Effector memory CD8-positive, alpha-beta T cell (primary cell): ENCODE measurements around the gene NCL.

Experiments
- ATAC-seq: fragments of 150-1000 bp; cut with Tn5 transposase; replicated peaks from 2 replicates; pipeline ENCODE4 v1.10.0; 2021; ENCODE audit warnings: mild to moderate bottlenecking, moderate library complexity
- DNase-seq, 3 experiments: peaks; one replicate each; pipeline ENCODE4 v3.0.0; 2021
- H3K27ac Mint-ChIP-seq, 2 donors: one replicate each; pipeline ENCODE4 v1.8.0; 2022; ENCODE audit warnings: mild to moderate bottlenecking in 2 of 2, mixed read lengths in 2 of 2, moderate library complexity in 2 of 2
- H3K27me3 Mint-ChIP-seq, 2 donors: one replicate each; pipeline ENCODE4 v1.8.0; 2022; ENCODE audit warnings: mixed read lengths in 2 of 2
- H3K36me3 Mint-ChIP-seq: one replicate; pipeline ENCODE4 v1.8.0; 2022; ENCODE audit warnings: mild to moderate bottlenecking, moderate library complexity, mixed read lengths; ENCODE audit not compliant: insufficient read depth
- H3K4me1 Mint-ChIP-seq, 2 donors: one replicate each; pipeline ENCODE4 v1.8.0; 2022; ENCODE audit warnings: low read depth in 2 of 2, mixed read lengths in 2 of 2
- H3K4me3 Mint-ChIP-seq, 2 donors: one replicate each; pipeline ENCODE4 v1.8.0; 2022; ENCODE audit warnings: mild to moderate bottlenecking in 2 of 2, mixed read lengths in 2 of 2, moderate library complexity in 2 of 2
- H3K9me3 Mint-ChIP-seq, 2 donors: one replicate each; pipeline ENCODE4 v1.8.0; 2022; ENCODE audit warnings: mixed read lengths in 2 of 2
- total RNA-seq, 9 experiments: gene quantifications; one replicate each; lab custom pipeline; 2026; lab: John Stamatoyannopoulos, UW

Gene NCL, protein sequence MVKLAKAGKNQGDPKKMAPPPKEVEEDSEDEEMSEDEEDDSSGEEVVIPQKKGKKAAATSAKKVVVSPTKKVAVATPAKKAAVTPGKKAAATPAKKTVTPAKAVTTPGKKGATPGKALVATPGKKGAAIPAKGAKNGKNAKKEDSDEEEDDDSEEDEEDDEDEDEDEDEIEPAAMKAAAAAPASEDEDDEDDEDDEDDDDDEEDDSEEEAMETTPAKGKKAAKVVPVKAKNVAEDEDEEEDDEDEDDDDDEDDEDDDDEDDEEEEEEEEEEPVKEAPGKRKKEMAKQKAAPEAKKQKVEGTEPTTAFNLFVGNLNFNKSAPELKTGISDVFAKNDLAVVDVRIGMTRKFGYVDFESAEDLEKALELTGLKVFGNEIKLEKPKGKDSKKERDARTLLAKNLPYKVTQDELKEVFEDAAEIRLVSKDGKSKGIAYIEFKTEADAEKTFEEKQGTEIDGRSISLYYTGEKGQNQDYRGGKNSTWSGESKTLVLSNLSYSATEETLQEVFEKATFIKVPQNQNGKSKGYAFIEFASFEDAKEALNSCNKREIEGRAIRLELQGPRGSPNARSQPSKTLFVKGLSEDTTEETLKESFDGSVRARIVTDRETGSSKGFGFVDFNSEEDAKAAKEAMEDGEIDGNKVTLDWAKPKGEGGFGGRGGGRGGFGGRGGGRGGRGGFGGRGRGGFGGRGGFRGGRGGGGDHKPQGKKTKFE
- total RNA-seq: 347 to 1,953 (median 892) reads per million in 9 experiments

DNA sequence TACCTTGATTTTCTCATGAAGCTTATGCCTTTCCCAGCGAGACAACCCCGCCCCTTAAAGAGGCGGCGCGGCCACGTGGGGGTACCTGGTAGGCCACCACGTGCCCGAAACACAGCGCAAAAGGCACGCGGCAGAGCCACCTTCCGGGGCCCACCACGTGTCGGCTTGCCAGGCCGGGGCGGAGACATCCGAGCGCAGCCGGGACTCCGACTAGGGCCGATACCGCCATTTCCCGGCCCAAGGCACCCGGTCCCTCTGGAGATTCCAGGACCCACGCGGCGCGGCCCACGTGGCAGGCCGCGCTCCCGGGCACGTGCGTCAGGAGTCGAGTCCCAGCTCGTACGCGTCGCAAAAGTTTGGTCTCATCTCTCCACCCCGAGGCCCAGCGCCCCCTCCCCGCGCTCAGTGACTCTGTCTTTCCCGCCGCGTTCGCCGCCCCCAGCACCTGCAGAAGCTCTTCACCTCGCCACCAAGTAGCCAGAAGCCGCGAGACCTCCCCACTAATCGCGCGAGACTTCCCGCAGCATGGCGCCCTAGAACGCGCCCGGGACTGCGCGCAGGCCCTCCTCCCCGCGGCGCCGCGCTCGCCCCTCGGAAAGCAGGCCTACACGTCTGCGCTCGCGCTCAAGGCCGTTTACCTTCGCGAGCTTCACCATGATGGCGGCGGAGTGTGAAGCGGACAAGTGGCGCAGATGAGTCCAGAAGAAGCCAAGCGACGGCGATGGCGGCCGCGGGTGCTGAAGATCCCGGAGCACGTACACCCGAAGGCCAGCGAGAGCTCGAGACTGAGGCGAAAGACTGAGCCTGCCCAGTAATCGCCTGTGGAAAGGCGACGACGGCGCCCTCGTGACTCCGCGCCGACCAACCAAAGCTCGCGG lies at the start of gene NCL:
Gene NCL (minus strand): TSS at position 787 of the 878 bp plus-strand sequence. CDS start 131 bp downstream, at position 656.
- Mint-ChIP-seq H3K4me3 (peak within 1 kb of the TSS; percentile 89 to 91), H3K27ac (peak within 1 kb of the TSS; percentile 99), H3K36me3 (peaks cover 63% of the 10 kb centered on the region), H3K27me3 (no peaks in the 10 kb centered on the region), H3K9me3 (no peaks in the 10 kb centered on the region), H3K4me1 (peaks cover 40 to 41% of the 10 kb centered on the region in 2 donors)
- ATAC-seq (peak; percentile 63), DNase-seq (peak; percentile 83 to 86 (median 85))

DNA sequence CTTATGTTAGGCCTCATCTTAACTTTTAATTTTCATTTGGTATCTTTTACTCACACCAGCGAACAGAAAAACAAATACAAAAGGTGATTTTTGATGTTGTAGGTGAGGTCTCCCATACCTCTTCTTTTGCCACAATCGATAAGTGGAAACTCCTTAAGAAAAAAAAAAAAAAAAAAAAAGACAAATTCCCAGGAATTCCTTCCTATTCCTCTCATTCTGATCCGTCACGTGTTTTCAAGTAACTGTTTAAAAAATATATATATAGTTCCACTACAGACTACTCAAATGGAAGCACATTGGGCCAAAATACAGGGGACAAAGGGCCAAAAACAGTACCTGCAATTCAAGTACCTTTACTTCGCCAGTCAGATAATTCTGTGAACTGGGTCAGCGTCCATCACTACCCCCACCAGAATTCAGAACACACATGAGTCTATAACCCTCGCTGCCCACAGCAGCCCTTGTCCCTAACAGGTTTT lies 49.5 kb upstream of the NCL start:
- peak overlapping the region; percentile 90 to 95 for H3K27ac Mint-ChIP-seq
- H3K36me3 Mint-ChIP-seq: peaks cover 15% of the 10 kb centered on the region
- no peaks in the 10 kb centered on the region for H3K9me3 Mint-ChIP-seq
- H3K4me1 Mint-ChIP-seq: peaks cover 8 to 17% of the 10 kb centered on the region in 2 donors
- peak overlapping the region; percentile 81 to 82 for H3K4me3 Mint-ChIP-seq
- no peak for ATAC-seq
- DNase-seq: no peak
- no peaks in the 10 kb centered on the region for H3K27me3 Mint-ChIP-seq

DNA sequence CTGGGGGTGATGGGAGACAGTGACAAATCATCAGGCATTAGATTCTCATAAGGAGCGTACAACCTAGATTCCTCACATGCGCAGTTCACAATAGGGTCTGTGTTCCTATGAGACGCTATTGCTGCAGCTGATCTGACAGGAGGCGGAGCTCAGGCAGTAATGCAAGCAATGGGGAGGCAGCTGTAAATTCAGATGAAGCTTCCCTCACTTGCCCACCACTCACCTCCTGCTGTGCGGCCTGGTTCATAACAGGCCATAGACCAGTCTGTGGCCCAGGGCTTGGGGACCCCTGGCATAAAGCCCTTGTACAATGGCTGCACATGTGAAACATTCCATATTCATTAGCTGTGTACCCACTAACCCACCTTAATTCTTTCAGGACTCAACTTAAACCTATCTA lies 47.9 kb upstream of the NCL start:
- H3K36me3 Mint-ChIP-seq: peaks cover 15% of the 10 kb centered on the region
- no peak for ATAC-seq
- no peaks in the 10 kb centered on the region for H3K9me3 Mint-ChIP-seq
- H3K27ac Mint-ChIP-seq: peak overlapping the region in 1 of 2 donors; percentile 35
- peaks cover 2 to 11% of the 10 kb centered on the region in 2 donors for H3K4me1 Mint-ChIP-seq
- no peaks in the 10 kb centered on the region for H3K27me3 Mint-ChIP-seq
- DNase-seq: no peak
- H3K4me3 Mint-ChIP-seq: no peak overlapping the region

DNA sequence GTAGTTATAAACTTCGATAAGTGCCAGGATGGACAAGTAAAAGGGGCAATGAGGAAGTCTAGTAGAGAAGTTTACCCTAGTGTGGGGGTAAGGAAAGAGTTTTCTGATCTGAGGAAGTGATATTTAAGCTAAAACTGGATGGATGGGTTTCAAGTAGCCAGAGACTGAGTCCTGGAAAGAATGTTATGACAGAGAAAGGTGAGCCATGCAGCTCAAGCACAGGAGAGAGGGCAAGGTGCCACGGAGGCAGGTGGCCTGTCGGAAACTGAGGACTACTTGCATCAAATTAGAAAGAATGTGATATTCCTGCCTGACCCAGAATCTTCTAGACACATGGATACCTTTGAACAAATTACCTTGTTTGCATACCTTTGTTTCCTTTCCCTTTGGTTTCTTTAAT lies 39.5 kb upstream of the NCL start:
- DNase-seq: no peak
- no peak for ATAC-seq
- no peaks in the 10 kb centered on the region for H3K27me3 Mint-ChIP-seq
- no peaks in the 10 kb centered on the region for H3K4me1 Mint-ChIP-seq
- H3K4me3 Mint-ChIP-seq: no peak overlapping the region
- no peak overlapping the region for H3K27ac Mint-ChIP-seq
- H3K36me3 Mint-ChIP-seq: no peaks in the 10 kb centered on the region
- no peaks in the 10 kb centered on the region for H3K9me3 Mint-ChIP-seq

DNA sequence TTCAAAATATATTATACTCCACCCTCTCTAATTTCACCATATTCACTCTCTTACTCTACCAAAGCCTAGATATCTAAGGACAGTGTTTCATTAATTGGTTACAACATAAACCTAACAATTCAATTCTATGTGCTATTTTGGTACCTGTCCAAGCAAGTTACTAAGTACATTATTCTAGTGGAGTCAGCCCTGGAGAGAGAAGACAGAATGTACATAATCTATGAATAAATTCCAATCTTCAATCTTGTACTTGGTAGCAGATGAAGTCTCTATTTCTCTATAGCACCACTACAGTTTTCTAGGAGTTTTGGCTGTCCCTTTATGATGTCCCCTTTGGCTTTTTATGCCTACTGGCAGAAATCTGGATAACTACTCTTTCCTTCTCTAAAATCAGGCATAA lies 38.3 kb upstream of the NCL start:
- no peak for ATAC-seq
- H3K27me3 Mint-ChIP-seq: no peaks in the 10 kb centered on the region
- H3K4me1 Mint-ChIP-seq: no peaks in the 10 kb centered on the region
- no peak for DNase-seq
- H3K9me3 Mint-ChIP-seq: no peaks in the 10 kb centered on the region
- H3K27ac Mint-ChIP-seq: no peak overlapping the region
- no peak overlapping the region for H3K4me3 Mint-ChIP-seq
- H3K36me3 Mint-ChIP-seq: no peaks in the 10 kb centered on the region

DNA sequence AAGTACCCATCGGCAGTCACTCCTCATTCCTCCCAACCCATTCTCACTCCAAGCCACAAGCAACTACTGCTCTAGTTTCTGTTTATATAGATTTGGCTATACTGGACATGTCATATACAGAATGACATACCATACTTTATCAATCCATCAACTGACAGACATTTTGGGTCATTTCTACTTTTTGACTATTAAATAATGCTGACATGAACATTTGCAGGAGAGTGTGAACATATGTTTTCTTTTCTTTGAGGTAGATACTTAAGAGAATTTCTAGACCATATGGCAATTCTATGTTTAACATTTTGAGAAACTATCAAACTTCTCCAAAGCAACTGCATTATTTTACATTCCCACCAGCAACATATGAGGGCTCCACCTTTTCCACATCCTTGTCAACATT lies 33.4 kb upstream of the NCL start:
- no peaks in the 10 kb centered on the region for H3K4me1 Mint-ChIP-seq
- no peak overlapping the region for H3K27ac Mint-ChIP-seq
- DNase-seq (no peak), ATAC-seq (no peak)
- H3K36me3 Mint-ChIP-seq: no peaks in the 10 kb centered on the region
- no peaks in the 10 kb centered on the region for H3K27me3 Mint-ChIP-seq
- no peak overlapping the region for H3K4me3 Mint-ChIP-seq
- no peaks in the 10 kb centered on the region for H3K9me3 Mint-ChIP-seq

DNA sequence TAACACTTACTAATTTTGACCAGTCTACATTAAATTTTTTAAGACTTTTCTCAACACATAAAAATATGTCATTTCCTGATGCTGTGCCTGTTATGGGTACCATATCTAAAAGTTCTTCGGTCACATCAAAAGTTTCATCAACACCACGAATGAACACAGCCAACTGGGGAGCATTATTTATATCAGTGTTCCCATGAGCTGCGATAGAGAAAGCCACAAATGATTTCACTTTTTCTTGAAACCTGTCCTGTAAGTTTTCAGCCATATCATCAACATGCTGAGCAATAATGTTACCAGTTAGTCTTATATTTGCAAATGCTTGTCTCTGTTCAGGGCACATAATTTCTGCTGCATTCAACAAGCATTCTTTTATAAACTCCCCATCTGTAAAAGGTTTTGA lies 30.4 kb upstream of the NCL start:
- H3K4me3 Mint-ChIP-seq: no peak overlapping the region
- H3K27me3 Mint-ChIP-seq: no peaks in the 10 kb centered on the region
- ATAC-seq: no peak
- DNase-seq: no peak
- H3K27ac Mint-ChIP-seq: no peak overlapping the region
- no peaks in the 10 kb centered on the region for H3K9me3 Mint-ChIP-seq
- no peaks in the 10 kb centered on the region for H3K4me1 Mint-ChIP-seq
- no peaks in the 10 kb centered on the region for H3K36me3 Mint-ChIP-seq

DNA sequence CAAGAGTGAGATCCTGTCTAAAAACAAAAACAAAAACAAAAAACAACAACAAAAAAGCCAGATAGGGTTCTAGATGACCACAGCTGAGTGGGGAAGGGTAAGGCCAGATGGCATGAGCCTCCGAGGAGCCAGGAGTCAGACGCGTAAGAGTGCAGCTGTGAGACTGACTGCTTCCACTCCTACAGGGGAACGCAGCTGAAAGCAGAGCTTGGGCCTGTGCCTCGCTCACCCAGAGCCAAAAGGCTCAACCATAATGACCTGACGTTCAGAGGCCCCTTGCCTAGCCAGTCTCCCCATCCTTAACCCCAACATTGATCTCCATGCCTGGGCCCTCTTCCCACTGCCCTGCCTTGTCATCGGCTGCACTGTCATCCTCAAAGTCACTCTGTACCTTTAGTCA lies 26.5 kb upstream of the NCL start:
- no peaks in the 10 kb centered on the region for H3K9me3 Mint-ChIP-seq
- no peak for ATAC-seq

DNA sequence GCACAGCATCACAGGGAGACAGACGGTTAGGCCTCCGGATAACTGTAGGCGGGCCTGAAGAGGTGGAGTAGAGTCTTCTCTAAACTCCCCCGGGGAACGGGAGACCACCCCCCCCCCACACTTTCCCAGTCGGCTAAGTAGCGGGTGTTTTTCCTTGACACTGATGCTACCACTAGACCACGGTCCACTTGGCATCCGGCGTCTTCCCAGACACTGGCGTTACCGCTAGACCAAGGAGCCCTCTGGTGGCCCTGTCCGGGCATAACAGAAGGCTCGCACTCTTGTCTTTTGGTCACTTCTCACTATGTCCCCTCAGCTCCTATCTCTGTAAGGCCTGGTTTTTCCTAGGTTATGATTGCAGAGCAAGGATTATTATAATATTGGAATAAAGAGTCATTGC lies 25.7 kb upstream of the NCL start:
- no peaks in the 10 kb centered on the region for H3K4me1 Mint-ChIP-seq
- no peaks in the 10 kb centered on the region for H3K9me3 Mint-ChIP-seq
- DNase-seq: no peak
- no peak overlapping the region for H3K27ac Mint-ChIP-seq
- no peak for ATAC-seq
- H3K27me3 Mint-ChIP-seq: no peaks in the 10 kb centered on the region
- no peak overlapping the region for H3K4me3 Mint-ChIP-seq
- H3K36me3 Mint-ChIP-seq: no peaks in the 10 kb centered on the region

More for the DNA sequence above, 26.5 kb upstream of the NCL start:
- Mint-ChIP-seq H3K36me3 (no peaks in the 10 kb centered on the region), H3K4me3 (no peak overlapping the region), H3K27ac (no peak overlapping the region), H3K4me1 (no peaks in the 10 kb centered on the region), H3K27me3 (no peaks in the 10 kb centered on the region)
- DNase-seq: no peak

DNA sequence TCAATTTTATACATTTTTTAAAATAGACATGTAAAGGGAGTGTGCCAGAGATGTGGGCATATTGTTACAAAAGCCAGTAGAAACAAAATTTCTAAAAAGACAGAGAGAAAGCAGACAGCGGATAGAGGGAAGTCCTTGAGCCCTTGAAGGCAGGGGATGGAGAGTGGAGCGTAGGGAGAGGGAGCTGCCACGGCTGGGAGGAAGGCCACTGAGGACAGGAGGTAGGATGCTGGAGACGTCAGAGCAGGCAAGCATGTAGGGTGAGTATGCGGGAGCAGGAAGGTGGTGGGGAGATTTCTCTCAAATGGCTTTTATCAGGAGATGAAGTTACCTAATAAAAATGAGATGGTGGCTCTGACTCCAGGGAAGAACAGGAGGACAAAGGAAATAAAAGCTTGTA lies 24.0 kb upstream of the NCL start:
- H3K4me3 Mint-ChIP-seq: no peak overlapping the region
- no peaks in the 10 kb centered on the region for H3K27me3 Mint-ChIP-seq
- H3K4me1 Mint-ChIP-seq: peaks cover 0 to 2% of the 10 kb centered on the region in 2 donors
- H3K9me3 Mint-ChIP-seq: no peaks in the 10 kb centered on the region
- H3K36me3 Mint-ChIP-seq: no peaks in the 10 kb centered on the region
- DNase-seq (no peak), ATAC-seq (no peak)
- H3K27ac Mint-ChIP-seq: no peak overlapping the region

DNA sequence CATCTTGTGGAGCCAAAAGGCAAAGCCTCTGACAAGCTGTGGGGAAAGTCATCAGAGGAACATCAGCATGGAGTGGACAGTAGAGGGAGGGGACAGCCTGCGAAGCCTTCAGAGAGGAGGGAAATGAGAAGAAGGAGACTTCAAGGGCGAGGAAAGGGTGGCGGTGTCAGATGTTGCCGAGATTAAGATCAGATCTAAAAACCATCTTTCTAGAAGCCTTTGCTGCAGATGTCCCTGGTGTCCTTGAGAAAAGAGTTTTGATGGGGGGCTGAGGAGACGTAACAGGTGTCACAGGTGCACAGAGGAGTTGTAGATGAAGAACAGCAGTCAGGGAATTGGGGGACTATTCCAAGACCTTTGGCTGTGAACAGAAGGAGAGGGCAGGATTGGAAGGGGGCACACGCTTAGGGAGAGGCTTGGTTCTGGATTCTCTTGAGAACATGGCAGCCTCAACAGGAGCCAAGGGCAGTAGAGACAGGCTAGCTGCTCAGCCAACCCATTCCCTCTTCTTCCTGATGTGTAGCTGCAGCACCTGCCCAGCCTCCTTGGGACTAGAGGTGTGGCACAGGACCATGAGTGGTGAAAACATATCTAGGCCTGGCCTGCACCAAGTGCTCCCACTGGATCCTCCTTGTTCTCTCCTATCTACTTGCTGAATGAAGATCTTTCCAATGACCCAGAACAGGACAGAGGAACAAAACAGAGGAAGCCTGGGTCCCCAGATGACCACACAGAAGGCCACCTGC lies 22.7 kb upstream of the NCL start:
- DNase-seq: no peak
- no peak for ATAC-seq
- H3K27me3 Mint-ChIP-seq: no peaks in the 10 kb centered on the region
- peaks cover 5% of the 10 kb centered on the region for H3K36me3 Mint-ChIP-seq
- no peak overlapping the region for H3K4me3 Mint-ChIP-seq
- H3K4me1 Mint-ChIP-seq: peaks cover 0 to 10% of the 10 kb centered on the region in 2 donors
- H3K9me3 Mint-ChIP-seq: no peaks in the 10 kb centered on the region
- no peak overlapping the region for H3K27ac Mint-ChIP-seq

DNA sequence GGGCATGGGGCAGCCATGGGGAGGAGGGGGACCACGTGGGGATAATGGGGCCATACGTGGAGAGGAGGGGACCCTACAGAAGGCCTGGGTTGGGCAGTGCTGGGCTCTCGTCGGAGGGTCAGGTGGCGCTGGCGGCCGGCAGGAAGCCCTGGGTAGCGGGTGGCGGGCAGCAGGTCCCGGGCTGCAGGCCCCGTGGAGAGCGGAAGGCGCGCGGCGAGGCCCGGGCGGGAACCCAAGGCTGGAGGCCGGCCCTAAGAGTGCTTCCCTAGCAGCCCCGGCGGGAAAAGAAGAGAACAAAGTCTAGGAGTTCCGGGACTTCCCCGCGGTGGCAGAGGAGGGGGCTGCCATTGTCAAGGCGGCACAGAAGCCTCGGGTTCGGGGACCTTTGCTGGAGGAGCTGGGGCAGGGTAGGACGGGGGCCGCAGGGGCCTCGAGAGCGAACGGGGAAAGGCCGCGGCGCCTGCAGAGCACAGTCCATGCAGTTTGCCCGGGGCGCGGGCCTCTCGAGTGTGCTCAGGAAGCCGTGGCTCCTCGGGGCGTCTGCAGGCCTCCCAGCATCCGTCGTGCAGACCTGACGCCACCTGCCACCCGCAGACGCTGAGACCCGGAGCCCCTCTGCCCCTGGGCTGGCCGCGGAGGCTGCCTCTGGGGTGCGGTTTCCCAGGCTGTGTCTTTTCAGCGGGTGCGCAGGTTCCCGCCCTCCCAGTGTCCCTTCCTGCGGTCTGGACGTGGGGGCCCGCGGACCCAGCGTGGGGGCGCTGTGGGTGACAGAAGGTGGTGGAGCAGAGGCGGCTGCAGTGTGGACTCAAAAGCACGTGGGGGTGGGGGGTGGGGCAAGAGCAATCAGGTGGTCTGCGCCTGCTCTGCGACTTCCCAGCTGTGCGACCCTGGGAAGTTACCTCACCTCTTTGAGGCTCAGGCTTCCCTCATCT lies 19.4 kb upstream of the NCL start:
- ATAC-seq (peak; percentile 65), DNase-seq (peak in 2 of 3 experiments; percentile 26 to 34)
- Mint-ChIP-seq H3K36me3 (peaks cover 5% of the 10 kb centered on the region), H3K27ac (peak overlapping the region; percentile 72 to 94), H3K4me1 (peaks cover 0 to 10% of the 10 kb centered on the region in 2 donors), H3K9me3 (no peaks in the 10 kb centered on the region), H3K4me3 (peak overlapping the region; percentile 65 to 84), H3K27me3 (no peaks in the 10 kb centered on the region)
